ENCODE results near the gene ZNF646. TPM values are rescaled to one million over a fixed set of nuclear protein-coding genes. Genes with fewer than 3 reads are reported as not detected.
A peak's percentile ranks its signal among the peaks of the same experiment; 100 is the strongest.

Gene ZNF646, protein sequence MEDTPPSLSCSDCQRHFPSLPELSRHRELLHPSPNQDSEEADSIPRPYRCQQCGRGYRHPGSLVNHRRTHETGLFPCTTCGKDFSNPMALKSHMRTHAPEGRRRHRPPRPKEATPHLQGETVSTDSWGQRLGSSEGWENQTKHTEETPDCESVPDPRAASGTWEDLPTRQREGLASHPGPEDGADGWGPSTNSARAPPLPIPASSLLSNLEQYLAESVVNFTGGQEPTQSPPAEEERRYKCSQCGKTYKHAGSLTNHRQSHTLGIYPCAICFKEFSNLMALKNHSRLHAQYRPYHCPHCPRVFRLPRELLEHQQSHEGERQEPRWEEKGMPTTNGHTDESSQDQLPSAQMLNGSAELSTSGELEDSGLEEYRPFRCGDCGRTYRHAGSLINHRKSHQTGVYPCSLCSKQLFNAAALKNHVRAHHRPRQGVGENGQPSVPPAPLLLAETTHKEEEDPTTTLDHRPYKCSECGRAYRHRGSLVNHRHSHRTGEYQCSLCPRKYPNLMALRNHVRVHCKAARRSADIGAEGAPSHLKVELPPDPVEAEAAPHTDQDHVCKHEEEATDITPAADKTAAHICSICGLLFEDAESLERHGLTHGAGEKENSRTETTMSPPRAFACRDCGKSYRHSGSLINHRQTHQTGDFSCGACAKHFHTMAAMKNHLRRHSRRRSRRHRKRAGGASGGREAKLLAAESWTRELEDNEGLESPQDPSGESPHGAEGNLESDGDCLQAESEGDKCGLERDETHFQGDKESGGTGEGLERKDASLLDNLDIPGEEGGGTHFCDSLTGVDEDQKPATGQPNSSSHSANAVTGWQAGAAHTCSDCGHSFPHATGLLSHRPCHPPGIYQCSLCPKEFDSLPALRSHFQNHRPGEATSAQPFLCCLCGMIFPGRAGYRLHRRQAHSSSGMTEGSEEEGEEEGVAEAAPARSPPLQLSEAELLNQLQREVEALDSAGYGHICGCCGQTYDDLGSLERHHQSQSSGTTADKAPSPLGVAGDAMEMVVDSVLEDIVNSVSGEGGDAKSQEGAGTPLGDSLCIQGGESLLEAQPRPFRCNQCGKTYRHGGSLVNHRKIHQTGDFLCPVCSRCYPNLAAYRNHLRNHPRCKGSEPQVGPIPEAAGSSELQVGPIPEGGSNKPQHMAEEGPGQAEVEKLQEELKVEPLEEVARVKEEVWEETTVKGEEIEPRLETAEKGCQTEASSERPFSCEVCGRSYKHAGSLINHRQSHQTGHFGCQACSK (N-terminal part only)
- 5.3 TPM for polyA plus RNA-seq (2012; ENCODE audit: missing spikeins)

GRCh38 chr16:31073970-31074813, at the start of gene ZNF646, which contains the start of gene ZNF668:
ZNF646 (plus strand) TSS chr16:31074422; CDS start chr16:31076325, 1,903 bp downstream.
ZNF668 (minus strand) TSS chr16:31074240; CDS start chr16:31064459, 9,781 bp downstream.
- DNase-seq (ENCODE audit: insufficient read length) (peak; percentile 92), FAIRE-seq (peak; percentile 95)
- TF ChIP-seq POLR2AphosphoS5 (IDR thresholded peaks at IDR 0.05; ENCODE audit: low read depth, low read length), result peak; percentile 92
- TF ChIP-seq POLR2A (IDR thresholded peaks at IDR 0.05; ENCODE audit: low read depth, low read length), result peak; percentile 91
- peak; percentile 67; the same call in 1 of the 2 replicates for TF ChIP-seq TAF1 (IDR thresholded peaks at IDR 0.05; ENCODE audit: borderline replicate concordance, low read depth, low read length)

DNA sequence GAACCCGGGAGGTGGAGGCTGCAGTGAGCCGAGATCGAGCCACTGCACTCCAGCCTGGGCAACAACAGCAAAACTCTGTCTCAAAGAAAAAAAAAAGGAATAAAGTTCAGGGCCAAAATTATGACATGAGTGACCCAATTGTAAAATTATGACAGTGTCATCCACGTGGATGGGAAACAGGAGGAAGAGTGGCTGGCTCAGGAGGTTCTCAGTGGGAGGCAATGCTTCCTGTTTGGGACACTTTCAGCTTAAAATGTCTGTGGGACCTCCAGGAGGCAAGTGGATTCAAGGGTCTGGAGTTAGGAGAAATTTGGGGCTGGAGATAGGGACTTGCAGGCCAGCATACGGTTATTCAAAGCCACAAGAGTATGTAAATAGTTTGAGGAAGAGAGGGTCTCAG, 48.9 kb upstream of the ZNF646 start:
- TF ChIP-seq TAF1 (IDR thresholded peaks at IDR 0.05; ENCODE audit: borderline replicate concordance, low read depth, low read length) (no peak), POLR2A (IDR thresholded peaks at IDR 0.05; ENCODE audit: low read depth, low read length) (no peak), POLR2AphosphoS5 (IDR thresholded peaks at IDR 0.05; ENCODE audit: low read depth, low read length) (no peak)
- DNase-seq (ENCODE audit: insufficient read length) (no peak), FAIRE-seq (no peak)

DNA sequence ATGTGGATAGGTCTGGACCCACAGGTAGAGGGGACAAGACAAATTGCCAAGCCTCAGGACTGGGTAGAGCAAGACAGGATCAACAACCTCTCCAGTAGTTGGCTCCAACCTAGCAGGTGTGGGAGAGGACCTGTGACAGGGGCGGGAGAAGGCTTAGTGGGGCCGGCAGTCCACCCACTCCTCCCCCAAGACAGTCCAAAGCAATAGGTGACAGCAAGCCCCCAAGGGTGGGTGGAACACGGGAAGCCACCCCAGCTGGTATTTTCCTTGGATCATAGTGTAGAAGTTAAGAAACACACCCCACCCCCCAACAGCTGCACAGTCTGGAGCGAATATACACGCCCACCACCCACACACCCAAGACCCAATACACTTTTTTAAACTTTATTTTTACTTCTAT, 45.0 kb upstream of the ZNF646 start:
- TF ChIP-seq POLR2A (IDR thresholded peaks at IDR 0.05; ENCODE audit: low read depth, low read length) (no peak), POLR2AphosphoS5 (IDR thresholded peaks at IDR 0.05; ENCODE audit: low read depth, low read length) (no peak), TAF1 (IDR thresholded peaks at IDR 0.05; ENCODE audit: borderline replicate concordance, low read depth, low read length) (no peak)
- DNase-seq (ENCODE audit: insufficient read length) (no peak), FAIRE-seq (no peak)

- TF ChIP-seq TAF1 (IDR thresholded peaks at IDR 0.05; ENCODE audit: borderline replicate concordance, low read depth, low read length) (no peak), POLR2A (IDR thresholded peaks at IDR 0.05; ENCODE audit: low read depth, low read length) (no peak), POLR2AphosphoS5 (IDR thresholded peaks at IDR 0.05; ENCODE audit: low read depth, low read length) (no peak)
- no peak for FAIRE-seq
- DNase-seq (ENCODE audit: insufficient read length), result no peak
These were observed 42.9 kb upstream of the ZNF646 start for GRCh38 chr16:31031276-31031675.

GRCh38 chr16:31032736-31033708, 41.2 kb upstream of the ZNF646 start, which contains the start of gene STX4:
STX4 (plus strand) TSS chr16:31033558; CDS start chr16:31033806, 248 bp downstream.
- DNase-seq (ENCODE audit: insufficient read length), result peak; percentile 87
- FAIRE-seq, result peak; percentile 97
- TF ChIP-seq POLR2AphosphoS5 (IDR thresholded peaks at IDR 0.05; ENCODE audit: low read depth, low read length) (no peak; the same call in 1 of the 2 replicates), POLR2A (IDR thresholded peaks at IDR 0.05; ENCODE audit: low read depth, low read length) (peak; percentile 53; the same call in 1 of the 2 replicates)

DNA sequence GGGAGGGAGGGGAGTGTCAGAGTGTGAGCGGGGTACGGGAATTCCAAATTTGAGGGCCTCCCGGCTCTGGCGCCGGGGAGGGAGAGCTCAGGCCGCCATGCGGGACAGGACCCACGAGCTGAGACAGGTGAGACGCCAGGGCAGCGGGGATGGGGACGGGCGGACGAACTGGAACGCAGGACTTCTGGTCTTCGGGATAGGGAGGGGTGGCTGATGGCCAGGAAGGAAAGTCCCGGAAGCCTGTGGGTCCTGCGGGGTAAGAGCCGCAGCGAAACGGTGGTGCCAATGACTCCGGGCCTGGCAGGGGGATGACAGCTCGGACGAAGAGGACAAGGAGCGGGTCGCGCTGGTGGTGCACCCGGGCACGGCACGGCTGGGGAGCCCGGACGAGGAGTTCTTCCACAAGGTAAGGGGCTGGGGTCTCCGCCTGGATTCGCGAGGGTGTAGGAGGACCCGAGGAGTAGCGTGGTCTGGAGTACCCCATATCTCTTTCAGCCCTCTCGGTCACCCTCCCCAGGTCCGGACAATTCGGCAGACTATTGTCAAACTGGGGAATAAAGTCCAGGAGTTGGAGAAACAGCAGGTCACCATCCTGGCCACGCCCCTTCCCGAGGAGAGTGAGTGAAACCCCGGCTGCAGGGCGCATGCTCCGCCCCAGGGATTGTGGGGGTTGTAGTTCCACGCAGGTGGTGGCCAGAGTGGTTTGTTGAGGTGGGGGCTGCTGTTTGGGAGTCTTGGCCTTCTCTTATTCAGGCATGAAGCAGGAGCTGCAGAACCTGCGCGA, 40.3 kb upstream of the ZNF646 start:
- no peak for TF ChIP-seq POLR2AphosphoS5 (IDR thresholded peaks at IDR 0.05; ENCODE audit: low read depth, low read length)
- TF ChIP-seq TAF1 (IDR thresholded peaks at IDR 0.05; ENCODE audit: borderline replicate concordance, low read depth, low read length), result no peak
- TF ChIP-seq POLR2A (IDR thresholded peaks at IDR 0.05; ENCODE audit: low read depth, low read length), result no peak
- DNase-seq (ENCODE audit: insufficient read length) (peak; percentile 92), FAIRE-seq (peak; percentile 86)

DNA sequence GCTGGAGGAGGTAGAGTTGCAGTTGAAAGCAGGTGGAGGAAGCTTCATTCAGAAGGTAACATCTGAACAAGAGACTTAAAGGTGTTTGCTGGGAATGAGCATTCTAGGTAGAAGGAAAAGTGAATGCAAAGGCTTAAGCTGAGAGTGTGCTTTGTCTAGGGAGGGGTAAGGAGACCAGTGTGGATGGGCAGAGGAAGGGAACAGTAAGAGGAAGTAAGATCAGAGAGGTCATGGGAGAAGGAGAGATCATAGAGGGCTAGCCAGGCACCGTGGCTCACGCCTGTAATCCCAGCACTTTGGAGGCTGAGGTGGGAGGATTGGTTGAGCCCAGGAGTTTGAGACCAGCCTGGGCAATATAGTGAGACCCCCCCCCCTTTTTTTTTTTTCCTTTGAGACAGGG, 37.5 kb upstream of the ZNF646 start:
- no peak for DNase-seq (ENCODE audit: insufficient read length)
- no peak for FAIRE-seq
- TF ChIP-seq TAF1 (IDR thresholded peaks at IDR 0.05; ENCODE audit: borderline replicate concordance, low read depth, low read length) (no peak), POLR2A (IDR thresholded peaks at IDR 0.05; ENCODE audit: low read depth, low read length) (no peak), POLR2AphosphoS5 (IDR thresholded peaks at IDR 0.05; ENCODE audit: low read depth, low read length) (no peak)

DNA sequence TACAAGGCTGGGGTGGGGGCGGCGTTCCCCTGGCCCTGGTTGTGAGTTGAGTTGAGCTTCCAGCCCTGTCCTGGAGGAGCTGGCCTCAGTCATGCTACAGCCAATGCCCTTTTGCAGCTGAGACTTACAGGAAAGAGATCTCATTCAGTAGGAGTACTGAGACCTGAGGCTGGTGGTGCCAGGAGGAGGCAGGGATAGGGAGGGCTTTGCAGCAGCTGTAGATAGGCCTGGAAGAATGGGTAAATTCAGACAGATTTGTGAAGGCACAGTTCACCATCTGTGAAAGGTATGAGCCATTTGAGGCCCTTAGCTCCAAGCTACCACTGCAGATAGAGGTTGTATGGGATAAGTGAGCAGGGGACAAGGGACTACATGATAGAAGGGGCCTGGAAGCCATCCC, 35.2 kb upstream of the ZNF646 start:
- no peak for TF ChIP-seq POLR2AphosphoS5 (IDR thresholded peaks at IDR 0.05; ENCODE audit: low read depth, low read length)
- no peak for TF ChIP-seq TAF1 (IDR thresholded peaks at IDR 0.05; ENCODE audit: borderline replicate concordance, low read depth, low read length)
- TF ChIP-seq POLR2A (IDR thresholded peaks at IDR 0.05; ENCODE audit: low read depth, low read length), result no peak
- DNase-seq (ENCODE audit: insufficient read length) (no peak), FAIRE-seq (no peak)
